H1 (cell line): Measurements from ENCODE around the gene GALNT13. TPM values are rescaled to one million over a fixed set of nuclear protein-coding genes. Genes with fewer than 3 reads are reported as not detected.

Source experiments
- CREB1 ChIP-seq: IDR thresholded peaks from 2 replicates; pipeline ENCODE4 v1.6.1; 2012; ENCODE audit warnings: inconsistent platforms
- KDM4A ChIP-seq: IDR thresholded peaks from one replicate; pipeline ENCODE4 v1.7.1; 2012; ENCODE audit warnings: low read depth, mild to moderate bottlenecking, moderate library complexity, low read length, inconsistent platforms; ENCODE audit not compliant: severe bottlenecking
- SP1 ChIP-seq: IDR thresholded peaks from 2 replicates; pipeline ENCODE4 v1.6.1; 2011; ENCODE audit warnings: low read depth, low read length
- polyA plus RNA-seq, 7 experiments: library from polyadenylated mRNA; depleted of rRNA in 3 of 7; stranded (reverse) in 5 of 7; unstranded in 2 of 7; fragments of >200 nt in 5 of 7; fragments of 200-250 nt in 2 of 7; gene quantifications; 1 replicate in 5 of 7; 2 replicates in 1 of 7; 4 replicates in 1 of 7; pipeline versions ENCODE4 v1.2.1 to v1.2.3, GENCODE V29; 2011 to 2013; ENCODE audit warnings: missing spikeins in 2 of 7, mixed read lengths in 2 of 7
- total RNA-seq: library from RNA; stranded (reverse); fragmentation: NEBNext Ultra II Directional; extraction: Animal tissue kit (Norgen Biotek cat#: 25700); gene quantifications from 2 replicates; pipeline ENCODE4 v1.2.1, GENCODE V29; 2021

GALNT13 gene
- total and polyA plus RNA-seq, 2 of the 8 experiments (the other 6 are each of a cell fraction or from before 2014, with no cell fraction given) = 3.2 to 9.6 TPM

DNA sequence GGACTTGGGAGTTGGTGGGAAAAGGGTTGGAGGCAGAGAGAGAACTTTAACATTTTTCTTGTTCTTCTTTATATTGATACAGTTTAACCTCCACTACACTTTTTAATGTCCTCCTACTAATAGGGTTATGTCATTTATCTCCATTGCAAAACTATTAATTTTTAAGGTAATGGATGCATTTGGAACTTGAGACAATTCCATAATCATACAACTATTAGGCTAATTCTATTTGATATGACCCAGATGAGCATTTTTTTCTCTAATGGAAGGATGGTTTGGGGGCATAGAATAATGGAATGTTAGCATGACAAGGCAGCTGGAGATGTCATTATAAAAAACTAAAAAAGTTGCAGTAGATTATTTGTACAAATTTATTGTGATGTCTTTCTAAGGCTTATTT is 587.6 kb downstream of the GALNT13 start (continued):
- TF ChIP-seq CREB1 (no peak), SP1 (no peak), KDM4A (no peak)
- TF ChIP-seq, all 59 proteins: peak for 0
